Activated naive CD4-positive, alpha-beta T cell treated with anti-CD3 and anti-CD28 coated beads, Interleukin-2, amount 50 U/mL, for 72 hours (primary cell): ENCODE measurements around the gene NAP1L5. TPM values are rescaled to one million over a fixed set of nuclear protein-coding genes. Genes with fewer than 3 reads are reported as not detected.

Experiments
- ATAC-seq, 2 donors: fragments of 150-1000 bp; cut with Tn5 transposase; 2 replicates each; pipeline ENCODE4 v1.10.0; 2021; ENCODE audit warnings: mild to moderate bottlenecking in 2 of 2, moderate library complexity in 2 of 2
- DNase-seq, 2 donors: peaks; one replicate each; pipeline ENCODE4 v3.0.0; 2021 to 2022; ENCODE audit warnings: low spot score in 2 of 2
- H3K27ac Mint-ChIP-seq, 2 donors: one replicate each; pipeline ENCODE4 v1.8.0; 2022; ENCODE audit warnings: mild to moderate bottlenecking in 2 of 2, mixed read lengths in 2 of 2
- H3K36me3 Mint-ChIP-seq, 2 donors: one replicate each; pipeline ENCODE4 v1.8.0; 2022; ENCODE audit warnings: mixed read lengths in 2 of 2
- H3K9me3 Mint-ChIP-seq, 2 donors: one replicate each; pipeline ENCODE4 v1.8.0; 2022; ENCODE audit warnings: mixed read lengths in 2 of 2
- total RNA-seq, 2 donors: library from RNA; stranded (reverse); gene quantifications; one replicate each; pipeline ENCODE4 v1.2.3, GENCODE V29; 2022

Gene NAP1L5
- total RNA-seq: 1 to 10 TPM; 2.8 to 2.9 TPM

- Mint-ChIP-seq H3K27ac (peak within 1 kb of the TSS; percentile 92), H3K36me3 (peaks cover 7 to 23% of the 10 kb centered on the region in 2 donors)
Measured at GRCh38 chr4:88697588-88698329, at the start of gene NAP1L5. Gene NAP1L5, minus strand, starts transcription at chr4:88697829. Its CDS starts 75 bp downstream, at chr4:88697754.

GRCh38 chr4:88747351-88747750, 49.7 kb upstream of the NAP1L5 start:
- no peak overlapping the region for H3K27ac Mint-ChIP-seq
- no peaks in the 10 kb centered on the region for H3K9me3 Mint-ChIP-seq
- DNase-seq (no peak), ATAC-seq (no peak)
- H3K36me3 Mint-ChIP-seq: peaks cover 0 to 4% of the 10 kb centered on the region in 2 donors

More at GRCh38 chr4:88697588-88698329, at the start of gene NAP1L5:
- ATAC-seq (peak; percentile 85 to 94), DNase-seq (peak; percentile 42 to 73)
- no peaks in the 10 kb centered on the region for H3K9me3 Mint-ChIP-seq

- Mint-ChIP-seq H3K27ac (no peak overlapping the region), H3K9me3 (no peaks in the 10 kb centered on the region), H3K36me3 (peaks cover 0 to 4% of the 10 kb centered on the region in 2 donors)
- DNase-seq: no peak
- ATAC-seq: no peak
Measured at GRCh38 chr4:88746206-88746605, 48.6 kb upstream of the NAP1L5 start.

GRCh38 chr4:88745581-88746163, 48.0 kb upstream of the NAP1L5 start:
- Mint-ChIP-seq H3K9me3 (no peaks in the 10 kb centered on the region), H3K36me3 (peaks cover 0 to 4% of the 10 kb centered on the region in 2 donors), H3K27ac (no peak overlapping the region)
- DNase-seq: no peak
- ATAC-seq: no peak

GRCh38 chr4:88745175-88745574, 47.5 kb upstream of the NAP1L5 start:
- ATAC-seq (no peak), DNase-seq (no peak)
- no peaks in the 10 kb centered on the region for H3K9me3 Mint-ChIP-seq
- H3K36me3 Mint-ChIP-seq: peaks cover 0 to 4% of the 10 kb centered on the region in 2 donors
- no peak overlapping the region for H3K27ac Mint-ChIP-seq

GRCh38 chr4:88744609-88745008, 47.0 kb upstream of the NAP1L5 start:
- Mint-ChIP-seq H3K36me3 (peaks cover 0 to 4% of the 10 kb centered on the region in 2 donors), H3K9me3 (no peaks in the 10 kb centered on the region), H3K27ac (no peak overlapping the region)
- no peak for DNase-seq
- ATAC-seq: no peak

GRCh38 chr4:88743696-88744095, 46.1 kb upstream of the NAP1L5 start:
- Mint-ChIP-seq H3K27ac (no peak overlapping the region), H3K36me3 (peaks cover 0 to 2% of the 10 kb centered on the region in 2 donors), H3K9me3 (no peaks in the 10 kb centered on the region)
- ATAC-seq (no peak), DNase-seq (no peak)

GRCh38 chr4:88742561-88742960, 44.9 kb upstream of the NAP1L5 start:
- ATAC-seq (no peak), DNase-seq (no peak)
- no peak overlapping the region for H3K27ac Mint-ChIP-seq
- no peaks in the 10 kb centered on the region for H3K9me3 Mint-ChIP-seq
- H3K36me3 Mint-ChIP-seq: no peaks in the 10 kb centered on the region

GRCh38 chr4:88738180-88738579, 40.6 kb upstream of the NAP1L5 start:
- DNase-seq: no peak
- no peak for ATAC-seq
- H3K9me3 Mint-ChIP-seq: no peaks in the 10 kb centered on the region
- H3K36me3 Mint-ChIP-seq: no peaks in the 10 kb centered on the region
- H3K27ac Mint-ChIP-seq: no peak overlapping the region

- Mint-ChIP-seq H3K36me3 (no peaks in the 10 kb centered on the region), H3K9me3 (no peaks in the 10 kb centered on the region), H3K27ac (peak overlapping the region in 1 of 2 donors; percentile 36)
- DNase-seq (peak in 1 of 2 donors; percentile 15), ATAC-seq (peak; percentile 71 to 83)
Measured at GRCh38 chr4:88737307-88737941, 39.8 kb upstream of the NAP1L5 start.

- Mint-ChIP-seq H3K27ac (no peak overlapping the region), H3K9me3 (no peaks in the 10 kb centered on the region), H3K36me3 (no peaks in the 10 kb centered on the region)
- ATAC-seq (no peak), DNase-seq (no peak)
Measured at GRCh38 chr4:88736264-88736663, 38.6 kb upstream of the NAP1L5 start.

GRCh38 chr4:88735564-88735963, 37.9 kb upstream of the NAP1L5 start:
- H3K36me3 Mint-ChIP-seq: no peaks in the 10 kb centered on the region
- ATAC-seq (no peak), DNase-seq (no peak)
- H3K27ac Mint-ChIP-seq: no peak overlapping the region
- no peaks in the 10 kb centered on the region for H3K9me3 Mint-ChIP-seq

GRCh38 chr4:88734403-88734949, 36.8 kb upstream of the NAP1L5 start:
- no peak for DNase-seq
- Mint-ChIP-seq H3K36me3 (no peaks in the 10 kb centered on the region), H3K9me3 (no peaks in the 10 kb centered on the region), H3K27ac (no peak overlapping the region)
- no peak for ATAC-seq

- ATAC-seq (no peak), DNase-seq (no peak)
- no peaks in the 10 kb centered on the region for H3K36me3 Mint-ChIP-seq
- H3K27ac Mint-ChIP-seq: no peak overlapping the region
- no peaks in the 10 kb centered on the region for H3K9me3 Mint-ChIP-seq
Measured at GRCh38 chr4:88732714-88733368, 35.2 kb upstream of the NAP1L5 start.

GRCh38 chr4:88731381-88731780, 33.8 kb upstream of the NAP1L5 start:
- Mint-ChIP-seq H3K9me3 (no peaks in the 10 kb centered on the region), H3K36me3 (no peaks in the 10 kb centered on the region), H3K27ac (no peak overlapping the region)
- no peak for ATAC-seq
- no peak for DNase-seq

GRCh38 chr4:88730811-88731210, 33.2 kb upstream of the NAP1L5 start:
- H3K36me3 Mint-ChIP-seq: no peaks in the 10 kb centered on the region

More at GRCh38 chr4:88730811-88731210, 33.2 kb upstream of the NAP1L5 start:
- DNase-seq: no peak
- Mint-ChIP-seq H3K27ac (peak overlapping the region in 1 of 2 donors; percentile 4), H3K9me3 (no peaks in the 10 kb centered on the region)
- ATAC-seq: no peak
